Measurements from ENCODE around the gene DIP2C.
"Not testable (repeated sequence)": the region's sequence is repeated elsewhere in the genome, so short reads cannot be mapped to it uniquely, and the experiment has no call there.

Gene DIP2C

DNA sequence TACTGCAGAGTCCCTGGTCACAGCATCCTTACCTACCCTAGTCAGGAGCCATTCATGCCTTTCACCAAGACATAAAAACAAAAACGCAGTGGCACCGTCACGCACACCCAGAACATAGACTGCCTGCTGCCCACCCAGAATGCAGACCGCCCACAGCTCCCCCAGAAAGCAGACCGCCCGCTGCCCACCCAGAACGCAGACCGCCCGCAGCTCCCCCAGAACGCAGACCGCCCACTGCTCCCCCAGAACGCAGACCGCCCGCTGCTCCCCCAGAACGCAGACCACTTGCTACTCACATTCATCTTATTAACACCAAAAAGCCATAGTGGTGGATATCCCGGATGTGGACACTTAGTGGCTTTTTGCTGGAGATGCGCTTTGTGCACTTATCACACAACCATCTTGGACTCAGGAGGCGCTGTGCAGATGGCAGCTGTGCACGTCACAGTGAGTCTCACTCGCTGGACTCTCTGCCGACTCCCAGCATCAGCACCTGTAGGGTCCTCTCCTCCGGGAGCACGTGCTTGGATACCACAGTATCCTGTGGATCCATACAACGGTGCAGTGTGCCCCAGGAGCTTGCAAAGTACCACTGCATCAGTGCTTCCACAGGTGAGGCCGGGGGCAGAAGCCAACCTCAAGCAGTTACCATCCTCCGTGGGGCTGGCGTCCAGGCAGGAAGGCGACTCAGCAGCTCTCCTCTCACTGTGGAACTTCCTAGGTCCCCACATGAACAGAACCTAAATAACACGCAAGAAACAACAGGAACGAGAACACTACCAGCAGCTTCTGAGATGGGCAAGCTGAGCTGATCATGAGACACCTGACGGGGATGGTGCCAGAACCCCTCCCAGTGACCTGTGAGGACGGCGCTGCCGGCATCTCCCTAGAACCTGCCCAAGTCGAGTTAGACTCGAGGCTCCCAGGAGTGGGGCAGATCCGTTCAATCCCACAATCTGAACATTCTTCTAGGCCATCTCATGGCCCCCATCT lies 161.0 kb downstream of the DIP2C start:
- no peak for DNase-seq

DNA sequence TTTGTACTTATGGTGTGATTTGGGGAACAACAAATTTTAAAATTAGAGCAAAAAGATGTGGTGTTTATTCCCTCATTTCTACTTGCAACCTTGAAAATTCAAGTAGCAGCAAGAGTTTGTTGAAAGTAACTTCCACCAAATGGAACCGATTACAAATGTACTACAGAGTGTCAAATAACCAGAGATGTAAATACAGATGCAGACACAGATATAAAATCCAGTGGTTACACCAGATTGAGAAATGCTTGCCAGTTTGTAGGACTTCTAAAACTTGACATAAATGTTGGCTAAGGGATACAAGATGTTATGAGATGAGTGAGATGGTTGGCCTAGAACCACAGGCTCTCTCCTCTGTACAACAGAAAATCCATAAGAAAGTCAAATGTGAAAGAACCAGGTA lies 162.1 kb downstream of the DIP2C start:
- no peak for DNase-seq

DNA sequence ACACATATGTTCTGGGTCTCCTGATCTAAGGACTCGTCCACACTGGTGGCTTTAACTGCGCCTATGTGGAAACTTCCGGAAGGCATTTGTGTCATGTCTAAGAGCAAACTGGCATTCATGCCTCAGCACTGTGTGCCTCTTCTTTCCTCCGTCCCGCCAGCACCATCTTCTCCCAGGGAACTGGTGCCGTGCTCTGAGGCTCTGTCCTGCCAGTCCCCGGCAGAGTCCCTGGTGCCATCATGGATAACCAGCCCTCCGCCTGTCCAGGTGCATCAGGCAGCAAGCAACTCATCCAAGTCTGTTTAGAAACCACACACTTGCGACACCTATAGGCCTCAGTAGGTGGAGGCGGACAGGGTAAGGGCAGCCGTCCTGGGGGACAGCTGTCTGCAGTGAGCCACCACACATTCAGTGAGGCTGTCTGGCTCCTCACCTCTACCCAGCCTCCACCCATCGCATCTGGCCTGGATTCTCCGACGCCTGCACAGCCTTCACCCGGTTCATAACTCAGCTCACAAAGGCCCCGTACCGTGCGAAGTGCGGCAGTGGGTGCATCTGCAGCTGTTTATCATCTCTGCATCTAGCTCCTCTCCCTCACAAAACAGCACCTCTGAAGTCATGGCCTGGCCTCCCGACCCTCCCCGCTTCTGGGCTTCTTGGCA lies 162.7 kb downstream of the DIP2C start:
- no peak for DNase-seq

GRCh38 chr10:525565-526315 lies 163.7 kb downstream of the DIP2C start:
- DNase-seq, result no peak

DNA sequence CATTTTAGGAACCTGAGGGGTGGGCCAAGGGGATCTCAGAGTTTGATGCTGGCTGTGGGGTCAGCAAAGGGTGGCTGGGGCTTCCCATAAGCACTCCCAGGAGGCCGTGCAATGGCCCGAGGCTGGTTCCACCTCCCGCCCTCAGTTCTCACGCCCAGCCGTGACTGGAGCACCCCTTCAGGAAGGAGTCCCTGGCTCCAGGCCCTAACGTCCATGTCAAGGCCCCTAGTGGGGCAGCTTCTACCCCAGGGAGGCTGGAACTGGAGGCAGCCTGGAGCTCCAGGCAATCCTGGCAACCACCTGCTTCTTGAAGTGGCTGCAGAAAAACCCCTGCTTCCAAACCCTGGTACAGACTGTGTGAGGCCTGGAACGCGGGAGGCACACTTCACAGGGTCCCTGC lies 165.5 kb downstream of the DIP2C start:
- DNase-seq, result no peak

- DNase-seq, result no peak
These were observed 167.1 kb downstream of the DIP2C start for GRCh38 chr10:522350-522749.

DNA sequence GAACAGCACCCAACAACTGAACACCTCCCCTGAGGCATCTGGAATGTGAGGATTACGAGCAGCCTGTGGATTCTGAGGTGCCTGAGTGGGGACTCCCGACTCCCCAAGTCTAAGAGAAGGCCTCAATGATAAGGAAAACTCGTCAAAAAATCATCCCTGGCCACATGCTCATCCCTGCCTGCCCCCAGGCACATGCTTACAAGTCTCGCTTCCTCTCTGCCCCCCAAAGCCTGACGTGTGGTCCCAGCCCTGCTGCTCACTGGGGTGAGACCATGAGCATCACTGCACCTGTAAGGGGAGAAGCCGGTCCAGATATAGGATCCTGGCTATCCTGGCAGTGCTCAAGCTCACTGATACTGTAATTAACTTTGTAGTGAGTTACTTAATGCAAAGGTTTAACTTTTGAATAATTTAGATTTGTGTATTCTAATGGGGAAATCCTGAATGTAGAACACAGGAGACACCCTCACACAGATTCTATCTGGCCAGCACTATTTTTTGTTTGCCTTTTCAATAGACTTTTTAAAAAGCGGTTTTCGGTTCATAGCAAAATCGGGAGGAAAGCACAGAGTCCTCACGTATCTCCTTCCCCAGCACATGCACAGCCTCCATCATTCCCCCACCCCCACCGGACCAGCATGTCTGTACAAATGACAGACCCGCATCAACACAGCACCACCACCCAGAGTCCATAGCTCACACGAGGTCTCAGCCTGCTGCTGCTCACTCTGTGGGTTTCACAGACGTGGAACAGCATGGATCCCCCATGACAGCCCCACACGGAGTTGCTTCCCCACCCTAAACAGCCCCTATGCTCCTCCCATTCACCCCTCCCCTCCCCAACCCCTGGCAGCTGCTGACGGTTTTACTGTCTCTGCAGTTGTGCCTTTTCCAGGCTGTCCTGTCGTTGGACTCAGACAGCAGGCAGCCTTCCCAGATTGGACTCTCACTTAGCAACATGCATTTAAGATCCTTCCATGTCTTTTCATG lies 167.9 kb downstream of the DIP2C start:
- DNase-seq, result no peak

DNA sequence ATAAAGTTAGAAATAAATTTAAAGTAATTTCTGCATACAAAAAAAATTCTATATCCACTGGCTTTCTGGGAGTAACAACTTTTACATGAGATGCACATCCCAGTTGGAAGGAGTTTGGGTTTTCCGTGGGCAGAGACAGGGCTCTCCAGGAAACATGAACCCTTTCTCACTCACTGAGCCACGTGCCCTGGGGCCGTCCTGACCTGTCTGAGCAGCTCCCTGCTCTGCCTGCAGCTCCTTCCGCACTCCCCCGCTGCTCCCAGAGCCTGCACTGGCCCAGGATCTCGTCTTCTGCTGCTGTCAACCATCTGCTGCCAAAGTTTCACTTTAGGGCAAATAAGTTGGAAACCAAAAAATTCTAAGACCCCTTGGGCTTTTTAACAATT lies 169.1 kb downstream of the DIP2C start:
- no peak for DNase-seq

DNA sequence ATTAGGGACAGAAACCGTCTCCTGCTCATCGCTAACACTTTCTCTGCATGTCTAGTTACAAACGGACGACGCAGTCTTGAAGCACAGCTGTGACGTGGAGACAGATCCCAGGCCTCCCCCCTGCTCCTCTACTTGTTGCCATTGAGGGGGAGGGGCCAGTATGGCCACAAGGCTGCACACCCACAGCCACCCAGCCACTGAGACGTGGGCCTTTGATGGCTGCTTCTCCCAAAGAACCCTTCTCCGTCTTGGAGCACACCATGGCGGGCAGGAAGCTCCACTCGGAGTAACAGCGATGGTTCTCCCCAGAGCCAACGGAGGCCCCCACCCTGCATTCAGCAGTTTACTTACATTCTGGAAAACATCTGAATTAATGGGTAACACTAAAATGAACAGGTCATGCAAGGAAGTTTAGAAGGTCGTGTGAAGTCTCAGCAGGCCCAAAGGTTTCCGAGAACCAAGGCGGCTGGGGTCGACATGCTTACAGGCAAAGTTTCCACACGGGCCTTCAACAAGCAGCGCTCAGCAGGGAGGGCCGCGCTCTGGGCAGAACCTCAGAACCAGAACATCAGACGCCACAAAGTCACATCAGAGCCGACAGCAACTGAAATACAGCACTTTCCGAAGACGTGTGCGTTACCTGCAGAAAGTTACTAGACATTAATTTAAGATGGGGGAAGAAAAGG lies 169.6 kb downstream of the DIP2C start:
- DNase-seq, result no peak

GRCh38 chr10:519055-519715 lies 170.3 kb downstream of the DIP2C start:
- DNase-seq, result no peak

GRCh38 chr10:517872-518475 lies 171.5 kb downstream of the DIP2C start:
- DNase-seq, result no peak

DNA sequence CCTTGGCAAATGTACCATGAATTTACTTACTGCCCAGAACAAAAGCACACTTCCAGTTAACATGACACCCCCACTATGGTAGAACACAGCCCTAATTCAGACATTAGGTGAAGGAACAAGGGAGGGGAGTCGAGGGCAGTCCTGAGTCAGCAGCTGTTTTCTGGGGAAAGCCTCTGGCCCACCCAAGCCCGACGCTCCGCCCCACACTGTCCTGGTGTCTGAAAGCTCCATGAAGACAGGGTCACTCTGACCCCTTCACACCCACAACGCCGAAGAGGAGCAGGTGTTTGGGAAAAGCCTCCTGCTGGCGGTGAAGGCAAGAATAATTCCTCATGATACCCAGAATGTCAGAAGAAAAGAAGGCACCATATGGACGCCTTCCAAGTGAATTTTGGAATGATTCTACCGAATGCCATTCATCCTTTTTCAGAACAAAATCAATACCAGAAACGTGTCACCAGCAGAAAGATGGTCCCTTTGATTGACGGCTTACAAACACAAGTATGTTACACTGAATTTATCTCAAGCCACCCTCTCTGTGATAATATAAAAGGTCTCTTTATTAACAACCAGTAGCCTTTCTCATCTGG lies 172.1 kb downstream of the DIP2C start:
- DNase-seq, result no peak

- DNase-seq, result no peak
These were observed 172.7 kb downstream of the DIP2C start for GRCh38 chr10:516764-517163.

GRCh38 chr10:515674-516073 lies 173.8 kb downstream of the DIP2C start:
- no peak for DNase-seq

DNA sequence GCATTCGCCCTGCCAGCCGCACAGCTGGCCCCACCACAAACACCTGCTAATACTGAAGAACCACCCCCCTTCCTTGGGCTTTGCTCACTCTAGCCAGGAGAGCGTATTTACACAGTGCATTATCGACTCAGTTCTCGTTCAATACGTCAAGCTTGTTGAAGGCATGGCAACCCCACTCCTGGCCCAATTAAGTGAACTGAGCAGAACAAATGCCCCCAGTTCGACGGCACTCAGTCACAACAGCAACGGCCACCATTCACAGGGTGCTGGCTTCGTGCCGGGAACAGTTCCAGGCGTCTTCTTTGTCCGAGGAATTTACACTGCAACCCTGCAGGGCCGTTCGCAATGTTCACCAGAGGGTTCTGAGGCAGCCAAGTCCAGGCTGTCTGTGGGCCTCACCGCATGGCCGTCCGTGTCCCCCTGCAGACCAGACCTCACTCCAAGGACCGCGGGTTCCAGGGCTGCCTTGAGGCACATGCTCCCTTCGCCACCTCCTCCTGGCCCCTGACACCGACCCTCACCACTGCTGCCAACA lies 175.3 kb downstream of the DIP2C start:
- DNase-seq, result peak; percentile 90

GRCh38 chr10:513393-513792 lies 176.1 kb downstream of the DIP2C start:
- no peak for DNase-seq

- DNase-seq, result not testable (repeated sequence)
These were observed 176.8 kb downstream of the DIP2C start for GRCh38 chr10:512661-513060.

DNA sequence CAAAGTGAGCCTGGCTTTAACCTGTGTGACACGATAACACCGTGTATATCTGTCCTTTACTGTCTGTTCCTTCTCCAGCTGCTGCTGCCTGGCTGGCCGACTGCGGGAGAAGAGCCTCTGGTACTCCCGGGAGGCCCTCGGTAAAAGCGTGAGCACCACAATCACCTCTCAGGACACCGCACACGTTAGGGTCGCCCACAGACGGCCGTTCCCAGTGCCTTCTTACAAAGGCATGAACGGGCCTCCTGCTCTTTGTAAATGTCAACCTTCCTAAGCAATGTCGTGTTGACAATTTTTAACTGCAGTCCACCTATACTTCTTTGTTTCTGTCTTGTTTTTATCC lies 177.6 kb downstream of the DIP2C start:
- no peak for DNase-seq

DNA sequence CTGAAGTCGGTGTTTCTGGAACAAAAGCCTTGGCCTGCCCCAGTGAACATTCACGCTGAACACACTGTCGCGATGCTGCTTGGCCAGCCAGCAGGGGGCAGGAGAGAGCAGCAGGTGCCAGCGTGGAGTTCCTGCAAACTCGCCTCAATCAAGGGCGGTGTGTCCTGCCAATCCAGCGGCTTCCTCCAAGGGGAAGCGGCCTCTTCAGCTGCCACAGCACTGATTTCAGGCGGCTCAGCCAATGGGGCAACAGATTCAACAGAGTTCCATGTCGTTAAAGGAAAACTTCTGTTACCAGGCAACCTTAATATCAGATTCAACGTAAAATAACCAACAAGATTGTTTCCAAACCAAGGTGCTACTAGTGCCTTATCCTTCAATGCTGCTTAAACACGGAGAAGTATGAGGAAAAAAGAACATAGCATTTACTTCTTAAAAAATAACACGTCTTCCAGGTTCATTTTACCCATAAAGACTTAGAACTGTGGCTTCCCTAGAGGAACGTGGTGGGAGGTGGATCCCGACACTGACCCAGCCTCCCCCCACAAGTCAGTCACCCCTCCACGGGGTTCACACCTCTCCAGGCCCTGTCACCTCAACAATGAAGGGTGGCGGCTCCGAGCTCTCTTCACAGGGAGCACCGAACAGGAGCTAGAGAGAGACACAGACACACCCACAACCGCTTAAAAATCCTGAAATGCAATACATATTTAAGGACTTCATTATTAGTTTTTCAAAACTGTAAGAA lies 178.2 kb downstream of the DIP2C start:
- DNase-seq, result peak; percentile 83

Measured in NCI-H774 (cell line).